Measurements from ENCODE around the gene PARN. TPM values are rescaled to one million over a fixed set of nuclear protein-coding genes. Genes with fewer than 3 reads are reported as not detected.
"Not testable (repeated sequence)": the region's sequence is repeated elsewhere in the genome, so short reads cannot be mapped to it uniquely, and the experiment has no call there.

PARN gene
- total and polyA plus RNA-seq, 7 donors = 10.3 to 20.9 (median 14.1) TPM

DNA sequence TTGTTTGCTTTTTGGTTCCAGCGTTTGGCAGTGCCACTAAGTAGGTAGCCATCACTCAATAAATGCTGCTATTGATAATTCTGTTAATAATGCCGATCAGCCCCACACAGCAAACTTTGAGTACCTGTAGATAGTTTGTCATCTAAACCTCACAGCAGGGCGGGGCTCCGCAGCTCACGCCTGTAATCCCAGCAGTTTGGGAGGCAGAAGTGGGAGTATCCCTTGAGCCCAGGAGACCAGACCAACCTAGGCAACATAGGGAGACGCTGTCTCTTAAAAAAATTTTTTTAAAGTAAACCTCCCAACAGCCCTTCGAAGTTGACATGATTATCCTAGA is 4.3 kb upstream of the PARN start:
- TF ChIP-seq, protein P1, sequence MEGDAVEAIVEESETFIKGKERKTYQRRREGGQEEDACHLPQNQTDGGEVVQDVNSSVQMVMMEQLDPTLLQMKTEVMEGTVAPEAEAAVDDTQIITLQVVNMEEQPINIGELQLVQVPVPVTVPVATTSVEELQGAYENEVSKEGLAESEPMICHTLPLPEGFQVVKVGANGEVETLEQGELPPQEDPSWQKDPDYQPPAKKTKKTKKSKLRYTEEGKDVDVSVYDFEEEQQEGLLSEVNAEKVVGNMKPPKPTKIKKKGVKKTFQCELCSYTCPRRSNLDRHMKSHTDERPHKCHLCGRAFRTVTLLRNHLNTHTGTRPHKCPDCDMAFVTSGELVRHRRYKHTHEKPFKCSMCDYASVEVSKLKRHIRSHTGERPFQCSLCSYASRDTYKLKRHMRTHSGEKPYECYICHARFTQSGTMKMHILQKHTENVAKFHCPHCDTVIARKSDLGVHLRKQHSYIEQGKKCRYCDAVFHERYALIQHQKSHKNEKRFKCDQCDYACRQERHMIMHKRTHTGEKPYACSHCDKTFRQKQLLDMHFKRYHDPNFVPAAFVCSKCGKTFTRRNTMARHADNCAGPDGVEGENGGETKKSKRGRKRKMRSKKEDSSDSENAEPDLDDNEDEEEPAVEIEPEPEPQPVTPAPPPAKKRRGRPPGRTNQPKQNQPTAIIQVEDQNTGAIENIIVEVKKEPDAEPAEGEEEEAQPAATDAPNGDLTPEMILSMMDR (IDR thresholded peaks at IDR 0.05) = no peak
- peaks cover 49% of the 10 kb centered on the region for H3K4me1 ChIP-seq
- H3K36me3 ChIP-seq (ENCODE audit: insufficient read depth in 1 of 2, low read depth in 1 of 2) = peaks cover 0 to 10% of the 10 kb centered on the region in 2 donors
- H3K4me3 ChIP-seq = peak overlapping the region; percentile 98
- no peaks in the 10 kb centered on the region for H3K27me3 ChIP-seq (ENCODE audit: insufficient read depth in 3 of 3, low read length in 2 of 3)
- intact Hi-C loops (cut with DNase I) = no loop called here
- ATAC-seq (no peak), DNase-seq (no peak)
- peak overlapping the region; percentile 95 for H3K27ac ChIP-seq
- 69 to 70% (median 69%) methylated on average over 7 of the region's 7 CpGs for WGBS, 3 donors
- H3K9me3 ChIP-seq = no peaks in the 10 kb centered on the region

DNA sequence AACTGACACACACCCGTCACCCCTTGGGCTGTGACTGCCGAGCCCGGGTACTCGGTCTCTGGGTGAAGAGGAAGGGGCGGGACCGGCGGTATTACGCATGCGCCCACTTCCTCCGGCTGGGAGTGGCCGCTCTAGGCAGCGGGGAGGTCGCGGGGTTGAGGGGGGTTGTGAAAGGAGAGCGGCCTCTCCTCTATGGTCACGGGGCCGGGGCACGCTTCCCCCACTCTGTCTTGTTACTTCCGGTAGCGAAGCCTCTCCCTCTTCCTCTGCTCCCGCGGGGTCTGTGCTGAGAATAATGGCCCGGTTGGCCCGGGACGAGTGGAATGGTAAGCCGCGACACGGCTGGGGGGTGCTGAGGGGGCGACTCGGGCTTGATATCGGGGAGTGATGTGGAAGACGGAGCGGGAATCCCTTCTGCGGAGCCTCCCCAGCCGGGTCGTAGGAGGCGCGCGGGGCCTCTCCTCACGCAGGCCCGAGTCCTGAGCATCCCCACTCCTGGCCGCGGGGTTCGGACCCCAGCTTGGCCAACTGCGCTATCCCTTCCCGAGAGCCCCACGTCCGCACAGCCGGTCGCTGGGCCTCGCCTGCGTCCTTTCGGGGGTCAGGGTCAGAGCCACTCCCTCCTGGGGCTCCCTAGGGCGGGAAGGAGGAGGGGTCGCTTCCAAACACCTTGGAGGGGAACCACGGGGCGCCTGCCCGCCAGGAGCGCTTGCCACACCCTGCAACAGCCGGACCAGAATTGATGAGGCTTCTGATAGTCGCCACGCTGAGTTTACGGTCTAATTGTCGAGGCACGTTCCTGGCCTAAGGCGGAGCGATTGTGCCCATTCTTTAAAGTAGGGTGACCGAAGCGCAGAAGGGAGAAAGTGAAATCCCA is 2.9 kb upstream of the PARN start, which contains the start of gene BFAR:
Gene BFAR (plus strand): TSS at position 259 of the 877 bp plus-strand sequence. CDS start 11,396 bp downstream, outside the sequence.
- peaks cover 0 to 13% of the 10 kb centered on the region in 2 donors for H3K36me3 ChIP-seq (ENCODE audit: insufficient read depth in 1 of 2, low read depth in 1 of 2)
- TF ChIP-seq, protein P1 (IDR thresholded peaks at IDR 0.05) = no peak
- 0% methylated on average over 56 to 69 of the region's 69 CpGs for WGBS, 3 donors
- no peaks in the 10 kb centered on the region for H3K27me3 ChIP-seq (ENCODE audit: insufficient read depth in 3 of 3, low read length in 2 of 3)
- DNase-seq (peak; percentile 99 to 100), ATAC-seq (peak; percentile 89 to 93 (median 90))
- intact Hi-C loops (cut with DNase I) = no loop called here
- peaks cover 59% of the 10 kb centered on the region for H3K4me1 ChIP-seq
- peak within 1 kb of the TSS; percentile 95 for H3K27ac ChIP-seq
- H3K4me3 ChIP-seq = peak within 1 kb of the TSS; percentile 98
- no peaks in the 10 kb centered on the region for H3K9me3 ChIP-seq

DNA sequence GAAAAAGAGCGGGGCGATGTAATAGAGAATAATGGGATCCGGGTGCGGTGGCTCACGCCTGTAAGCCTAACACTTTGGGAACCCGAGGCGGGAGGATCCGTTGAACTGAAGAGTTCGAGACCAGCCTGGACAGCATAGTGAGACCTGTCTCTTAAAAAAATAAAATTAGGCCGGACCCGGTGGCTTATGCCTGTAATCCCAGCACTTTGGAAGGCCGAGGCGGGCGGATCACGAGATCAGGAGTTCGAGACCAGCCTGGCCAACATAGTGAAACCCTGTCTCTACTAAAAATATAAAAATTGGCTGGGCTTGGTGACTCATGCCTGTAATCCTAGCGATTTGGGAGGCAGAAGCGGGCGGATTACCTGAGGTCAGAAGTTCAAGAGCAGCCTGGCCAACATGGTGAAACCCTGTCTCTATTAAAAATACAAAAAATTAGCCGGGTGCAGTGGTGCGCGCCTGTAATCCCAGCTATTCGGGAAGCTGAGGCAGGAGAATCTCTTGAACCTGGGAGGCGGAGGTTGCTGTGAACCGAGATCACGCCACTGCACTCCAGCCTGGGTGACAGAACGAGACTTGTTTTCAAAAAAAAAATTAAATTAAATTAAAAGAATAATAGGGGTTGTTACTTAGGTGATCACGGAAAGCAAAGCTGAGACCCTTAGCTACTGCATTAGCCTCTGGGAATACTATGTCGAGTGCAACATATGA is 715 bp upstream of the PARN start:
- intact Hi-C loops (cut with DNase I); H3K9me3 ChIP-seq; ATAC-seq; H3K27me3 ChIP-seq (ENCODE audit: insufficient read depth in 3 of 3, low read length in 2 of 3); DNase-seq: not testable (repeated sequence)
- Histone ChIP-seq H3K4me3 (peak overlapping the region; percentile 100), H3K4me1 (peaks cover 47% of the 10 kb centered on the region), H3K27ac (peak overlapping the region; percentile 99), H3K36me3 (ENCODE audit: insufficient read depth in 1 of 2, low read depth in 1 of 2) (peaks cover 0 to 32% of the 10 kb centered on the region in 2 donors)
- 78 to 79% (median 78%) methylated on average over 29 of the region's 29 CpGs for WGBS, 3 donors

DNA sequence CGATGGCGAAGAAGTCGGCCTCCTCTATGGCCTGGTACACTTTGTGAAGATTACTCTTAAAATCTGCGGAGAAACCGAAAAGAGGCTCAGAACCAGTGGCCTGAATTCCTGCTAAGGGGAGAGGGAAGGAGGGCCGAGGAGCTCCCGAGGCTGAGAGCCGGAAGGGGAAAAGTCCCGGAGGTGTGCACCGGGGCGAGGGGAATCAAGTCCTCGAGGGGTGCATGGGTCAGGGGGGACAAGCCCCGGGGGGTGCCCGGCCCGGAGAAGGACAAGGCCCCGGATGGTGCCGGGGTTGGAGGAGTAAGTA is 495 bp downstream of the PARN start:
- WGBS, 3 donors = 1 to 4% (median 2%) methylated on average over 16 to 17 of the region's 17 CpGs

More for the DNA sequence above, 495 bp downstream of the PARN start:
- no peaks in the 10 kb centered on the region for H3K9me3 ChIP-seq
- TF ChIP-seq, protein P1 (IDR thresholded peaks at IDR 0.05) = no peak
- peak overlapping the region; percentile 99 for H3K27ac ChIP-seq
- peak overlapping the region; percentile 100 for H3K4me3 ChIP-seq
- H3K36me3 ChIP-seq (ENCODE audit: insufficient read depth in 1 of 2, low read depth in 1 of 2) = peaks cover 0 to 44% of the 10 kb centered on the region in 2 donors
- intact Hi-C loops (cut with DNase I) = no loop called here
- ATAC-seq (peak in 1 of 4 donors; percentile 2), DNase-seq (no peak)
- H3K4me1 ChIP-seq = peaks cover 35% of the 10 kb centered on the region
- no peaks in the 10 kb centered on the region for H3K27me3 ChIP-seq (ENCODE audit: insufficient read depth in 3 of 3, low read length in 2 of 3)

All from psoas muscle (tissue), 8 donors.